Measurements from ENCODE around the gene CELF4.

DNA sequence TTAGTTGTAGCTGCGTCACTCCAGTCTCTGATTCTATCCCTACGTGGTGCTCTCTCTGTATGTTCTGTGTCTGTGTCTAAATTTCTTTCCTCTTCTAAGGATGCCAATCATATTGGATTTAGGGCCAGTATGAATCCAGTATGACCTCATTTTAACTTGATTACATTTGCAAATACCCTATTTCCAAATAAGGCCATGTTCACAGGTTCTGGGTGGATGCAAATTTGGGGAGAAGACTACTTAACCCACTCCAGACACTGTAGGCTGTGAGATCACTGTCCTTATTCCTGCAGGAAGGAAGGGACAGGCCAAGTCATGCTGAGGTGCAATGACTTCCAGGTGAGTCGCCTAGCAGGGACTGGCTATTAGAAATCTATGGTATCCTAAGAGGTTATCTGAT lies 272.2 kb downstream of the CELF4 start:
- TF ChIP-seq CTCF (IDR thresholded peaks at IDR 0.05), result no peak
- no peak for TF ChIP-seq POLR2AphosphoS5 (IDR thresholded peaks at IDR 0.05; ENCODE audit: low read depth, low read length)
- TF ChIP-seq, protein P1, sequence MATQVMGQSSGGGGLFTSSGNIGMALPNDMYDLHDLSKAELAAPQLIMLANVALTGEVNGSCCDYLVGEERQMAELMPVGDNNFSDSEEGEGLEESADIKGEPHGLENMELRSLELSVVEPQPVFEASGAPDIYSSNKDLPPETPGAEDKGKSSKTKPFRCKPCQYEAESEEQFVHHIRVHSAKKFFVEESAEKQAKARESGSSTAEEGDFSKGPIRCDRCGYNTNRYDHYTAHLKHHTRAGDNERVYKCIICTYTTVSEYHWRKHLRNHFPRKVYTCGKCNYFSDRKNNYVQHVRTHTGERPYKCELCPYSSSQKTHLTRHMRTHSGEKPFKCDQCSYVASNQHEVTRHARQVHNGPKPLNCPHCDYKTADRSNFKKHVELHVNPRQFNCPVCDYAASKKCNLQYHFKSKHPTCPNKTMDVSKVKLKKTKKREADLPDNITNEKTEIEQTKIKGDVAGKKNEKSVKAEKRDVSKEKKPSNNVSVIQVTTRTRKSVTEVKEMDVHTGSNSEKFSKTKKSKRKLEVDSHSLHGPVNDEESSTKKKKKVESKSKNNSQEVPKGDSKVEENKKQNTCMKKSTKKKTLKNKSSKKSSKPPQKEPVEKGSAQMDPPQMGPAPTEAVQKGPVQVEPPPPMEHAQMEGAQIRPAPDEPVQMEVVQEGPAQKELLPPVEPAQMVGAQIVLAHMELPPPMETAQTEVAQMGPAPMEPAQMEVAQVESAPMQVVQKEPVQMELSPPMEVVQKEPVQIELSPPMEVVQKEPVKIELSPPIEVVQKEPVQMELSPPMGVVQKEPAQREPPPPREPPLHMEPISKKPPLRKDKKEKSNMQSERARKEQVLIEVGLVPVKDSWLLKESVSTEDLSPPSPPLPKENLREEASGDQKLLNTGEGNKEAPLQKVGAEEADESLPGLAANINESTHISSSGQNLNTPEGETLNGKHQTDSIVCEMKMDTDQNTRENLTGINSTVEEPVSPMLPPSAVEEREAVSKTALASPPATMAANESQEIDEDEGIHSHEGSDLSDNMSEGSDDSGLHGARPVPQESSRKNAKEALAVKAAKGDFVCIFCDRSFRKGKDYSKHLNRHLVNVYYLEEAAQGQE (IDR thresholded peaks at IDR 0.05; ENCODE audit: insufficient read depth in 1 of 2, low read depth in 2 of 2, low read length in 1 of 2), result no peak
- no peak for TF ChIP-seq SIN3A (IDR thresholded peaks at IDR 0.05; ENCODE audit: borderline replicate concordance, insufficient read depth, low read depth, low read length)
- no peak for TF ChIP-seq TCF7L2 (IDR thresholded peaks at IDR 0.05; ENCODE audit: low read depth, low read length)
